Smooth muscle cell of bladder (primary cell): ENCODE results near the gene INO80D. TPM values are rescaled to one million over a fixed set of nuclear protein-coding genes. Genes with fewer than 3 reads are reported as not detected.

Experiments
- total RNA-seq: library from RNA; depleted of rRNA; stranded (reverse); fragments of >200 nt; gene quantifications from 2 replicates; pipeline ENCODE4 v1.2.3, GENCODE V29; 2014

INO80D gene, protein sequence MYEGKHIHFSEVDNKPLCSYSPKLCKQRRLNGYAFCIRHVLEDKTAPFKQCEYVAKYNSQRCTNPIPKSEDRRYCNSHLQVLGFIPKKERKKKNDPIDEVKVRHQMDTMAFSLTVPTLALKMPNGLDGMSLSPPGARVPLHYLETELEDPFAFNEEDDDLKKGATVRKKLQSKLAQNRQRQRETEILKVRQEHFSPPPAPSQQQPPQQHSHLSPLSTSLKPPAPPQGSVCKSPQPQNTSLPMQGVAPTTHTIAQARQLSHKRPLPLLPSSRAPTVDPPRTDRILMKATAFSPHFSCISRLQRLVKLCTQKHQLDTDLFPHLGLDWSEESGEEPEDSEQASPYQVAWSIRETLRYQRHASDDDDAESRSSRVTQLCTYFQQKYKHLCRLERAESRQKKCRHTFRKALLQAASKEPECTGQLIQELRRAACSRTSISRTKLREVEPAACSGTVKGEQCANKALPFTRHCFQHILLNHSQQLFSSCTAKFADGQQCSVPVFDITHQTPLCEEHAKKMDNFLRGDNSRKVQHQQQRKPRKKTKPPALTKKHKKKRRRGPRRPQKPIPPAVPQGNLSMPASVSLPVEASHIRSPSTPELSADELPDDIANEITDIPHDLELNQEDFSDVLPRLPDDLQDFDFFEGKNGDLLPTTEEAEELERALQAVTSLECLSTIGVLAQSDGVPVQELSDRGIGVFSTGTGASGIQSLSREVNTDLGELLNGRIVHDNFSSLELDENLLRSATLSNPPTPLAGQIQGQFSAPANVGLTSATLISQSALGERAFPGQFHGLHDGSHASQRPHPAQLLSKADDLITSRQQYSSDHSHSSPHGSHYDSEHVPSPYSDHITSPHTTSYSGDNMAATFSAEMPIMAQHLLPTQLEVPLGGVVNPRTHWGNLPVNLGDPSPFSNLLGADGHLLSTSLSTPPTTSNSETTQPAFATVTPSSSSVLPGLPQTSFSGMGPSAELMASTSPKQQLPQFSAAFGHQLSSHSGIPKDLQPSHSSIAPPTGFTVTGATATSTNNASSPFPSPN
- total RNA-seq = 4.2 and 4.3 TPM in 2 replicates

DNA sequence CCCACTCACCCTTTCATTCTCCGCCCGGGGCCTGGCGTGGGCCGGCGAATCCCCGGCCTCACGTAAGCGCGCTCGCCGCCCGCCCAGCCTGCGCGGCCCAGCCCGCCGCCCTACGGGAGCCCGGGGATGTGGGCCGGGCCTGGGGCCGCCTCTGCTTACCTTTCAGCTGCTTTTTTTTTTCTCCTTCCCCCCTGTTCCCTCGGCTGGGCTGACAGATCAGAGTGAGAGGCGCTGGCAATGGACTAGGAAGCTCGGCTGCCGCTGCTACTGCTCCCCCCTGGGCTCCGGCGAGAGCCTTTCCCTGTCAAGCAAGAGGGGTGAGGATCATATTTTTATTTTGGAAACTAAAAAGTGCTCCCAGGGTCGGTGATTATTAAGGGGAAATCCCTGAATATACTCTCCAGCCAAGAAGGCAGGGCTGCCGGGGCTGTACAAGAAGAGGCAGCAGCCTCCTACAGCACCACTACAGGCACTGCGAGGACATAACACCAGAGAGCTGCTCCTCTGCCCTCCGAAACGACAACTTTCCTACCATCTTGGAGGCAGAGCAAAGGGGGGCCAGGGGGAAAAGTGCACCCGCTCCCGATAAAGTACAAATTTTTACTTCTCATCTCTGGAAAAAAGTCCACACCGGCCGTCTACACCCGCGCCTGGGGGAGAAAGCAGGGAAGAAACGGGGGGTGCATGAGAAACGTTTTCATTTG, at the start of gene INO80D:
INO80D (minus strand) TSS at position 433 of the 704 bp plus-strand sequence. CDS start 23,158 bp downstream, outside the sequence.

Other genes starting within 250 kb of the INO80D start
- gene NDUFS1, start 73.3 kb upstream of the INO80D start, total RNA-seq = 97.8 and 112 TPM in 2 replicates
- 913 and 943 TPM in 2 replicates for gene EEF1B2, start 73.7 kb upstream of the INO80D start, total RNA-seq
- gene ZDBF2, start 188.5 kb upstream of the INO80D start, total RNA-seq = 15.3 and 16.8 TPM in 2 replicates